ENCODE data around the gene BARHL2. TPM values are rescaled to one million over a fixed set of nuclear protein-coding genes. Genes with fewer than 3 reads are reported as not detected.

The BARHL2 gene
- total RNA-seq, result not detected in 2 replicates

DNA sequence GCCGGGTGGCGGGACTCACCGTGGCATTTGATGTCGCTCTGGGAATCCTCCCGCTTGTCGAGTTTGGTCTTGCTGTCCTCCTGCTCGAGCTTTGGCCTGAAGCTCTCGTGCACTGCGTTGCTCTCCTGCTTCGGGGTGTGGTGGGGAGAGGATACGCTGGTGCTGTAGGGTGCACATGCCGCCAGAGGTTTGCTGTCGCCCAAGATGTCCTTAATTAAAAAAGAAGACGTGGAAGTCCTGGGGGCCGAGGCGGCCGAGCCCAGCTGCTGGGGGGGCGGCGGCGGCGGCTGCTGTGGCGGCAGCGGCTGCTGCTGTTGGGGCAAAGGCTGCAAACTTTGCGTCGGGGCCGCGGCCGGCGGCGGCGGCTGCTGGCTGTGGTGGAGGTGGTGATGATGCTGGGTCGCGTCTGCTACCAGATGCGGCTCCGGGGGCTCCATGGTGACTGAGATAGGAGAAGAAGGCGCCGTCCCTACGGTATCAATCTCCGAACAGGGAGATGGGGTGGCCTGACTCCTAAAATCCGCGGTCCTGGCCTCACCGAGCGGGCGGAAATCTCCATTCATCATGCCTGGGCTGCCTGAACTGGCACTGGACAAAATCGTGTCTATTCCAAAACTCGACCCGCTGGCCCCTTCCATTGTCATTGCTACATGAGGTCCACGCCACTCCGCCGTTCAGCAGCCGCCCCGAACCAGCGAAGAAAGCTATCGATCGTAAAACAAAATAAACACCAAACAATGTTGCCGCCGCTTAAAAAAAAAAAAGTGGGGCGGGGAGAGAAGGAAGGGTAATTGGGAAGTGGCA, at the start of gene BARHL2:
Gene BARHL2, minus strand, starts transcription at position 751 of the 804 bp plus-strand sequence. Its CDS starts 107 bp downstream, at position 644.

